Testis (tissue), 2 donors: Measurements from ENCODE around the gene KCNIP1.

Experiments
- POLR2A ChIP-seq: fragments of 450-650 bp; IDR thresholded peaks from one replicate; pipeline ENCODE4 v1.6.1; 2017; ENCODE audit warnings: antibody characterized with exemption, mild to moderate bottlenecking, moderate library complexity
- TF ChIP-seq, protein P1 (sequence below), 3 experiments: fragments of 450-650 bp in 2 of 3; fragments of 200-600 bp in 1 of 3; sonication (generic) in 1 of 3; IDR thresholded peaks; one replicate each; pipeline ENCODE4 v1.5.1; 2016 to 2019; ENCODE audit warnings: antibody characterized with exemption in 3 of 3, mild to moderate bottlenecking in 2 of 3, moderate library complexity in 1 of 3

DNA sequence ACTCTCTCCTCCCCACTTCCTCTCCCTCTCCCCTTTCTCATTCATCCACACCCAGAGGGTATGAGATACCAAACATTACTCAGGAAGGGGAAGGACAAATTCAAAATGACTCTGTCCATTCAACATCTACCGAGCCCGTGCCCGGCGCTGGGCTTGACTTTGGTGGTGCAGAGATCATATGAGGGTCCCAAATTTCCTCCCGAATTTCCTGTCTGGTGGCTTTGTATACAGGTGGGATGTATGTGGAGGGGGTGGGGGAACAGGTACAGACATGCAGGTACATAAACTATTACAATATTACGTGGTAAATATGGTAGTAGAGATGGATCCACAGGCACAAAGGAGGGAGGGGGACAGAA, 257.9 kb downstream of the KCNIP1 start:
- TF ChIP-seq, protein P1, sequence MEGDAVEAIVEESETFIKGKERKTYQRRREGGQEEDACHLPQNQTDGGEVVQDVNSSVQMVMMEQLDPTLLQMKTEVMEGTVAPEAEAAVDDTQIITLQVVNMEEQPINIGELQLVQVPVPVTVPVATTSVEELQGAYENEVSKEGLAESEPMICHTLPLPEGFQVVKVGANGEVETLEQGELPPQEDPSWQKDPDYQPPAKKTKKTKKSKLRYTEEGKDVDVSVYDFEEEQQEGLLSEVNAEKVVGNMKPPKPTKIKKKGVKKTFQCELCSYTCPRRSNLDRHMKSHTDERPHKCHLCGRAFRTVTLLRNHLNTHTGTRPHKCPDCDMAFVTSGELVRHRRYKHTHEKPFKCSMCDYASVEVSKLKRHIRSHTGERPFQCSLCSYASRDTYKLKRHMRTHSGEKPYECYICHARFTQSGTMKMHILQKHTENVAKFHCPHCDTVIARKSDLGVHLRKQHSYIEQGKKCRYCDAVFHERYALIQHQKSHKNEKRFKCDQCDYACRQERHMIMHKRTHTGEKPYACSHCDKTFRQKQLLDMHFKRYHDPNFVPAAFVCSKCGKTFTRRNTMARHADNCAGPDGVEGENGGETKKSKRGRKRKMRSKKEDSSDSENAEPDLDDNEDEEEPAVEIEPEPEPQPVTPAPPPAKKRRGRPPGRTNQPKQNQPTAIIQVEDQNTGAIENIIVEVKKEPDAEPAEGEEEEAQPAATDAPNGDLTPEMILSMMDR (IDR thresholded peaks at IDR 0.05) = no peak
- no peak for TF ChIP-seq POLR2A
